ENCODE results near the gene ORC1. TPM values are rescaled to one million over a fixed set of nuclear protein-coding genes. Genes with fewer than 3 reads are reported as not detected.
"Not testable (repeated sequence)": the region's sequence is repeated elsewhere in the genome, so short reads cannot be mapped to it uniquely, and the experiment has no call there.

Gene ORC1
- total RNA-seq, 1 donor from 2014 or later = not detected

GRCh38 chr1:52393174-52393573 lies 11.0 kb downstream of the ORC1 start:
- TF ChIP-seq, protein P1, sequence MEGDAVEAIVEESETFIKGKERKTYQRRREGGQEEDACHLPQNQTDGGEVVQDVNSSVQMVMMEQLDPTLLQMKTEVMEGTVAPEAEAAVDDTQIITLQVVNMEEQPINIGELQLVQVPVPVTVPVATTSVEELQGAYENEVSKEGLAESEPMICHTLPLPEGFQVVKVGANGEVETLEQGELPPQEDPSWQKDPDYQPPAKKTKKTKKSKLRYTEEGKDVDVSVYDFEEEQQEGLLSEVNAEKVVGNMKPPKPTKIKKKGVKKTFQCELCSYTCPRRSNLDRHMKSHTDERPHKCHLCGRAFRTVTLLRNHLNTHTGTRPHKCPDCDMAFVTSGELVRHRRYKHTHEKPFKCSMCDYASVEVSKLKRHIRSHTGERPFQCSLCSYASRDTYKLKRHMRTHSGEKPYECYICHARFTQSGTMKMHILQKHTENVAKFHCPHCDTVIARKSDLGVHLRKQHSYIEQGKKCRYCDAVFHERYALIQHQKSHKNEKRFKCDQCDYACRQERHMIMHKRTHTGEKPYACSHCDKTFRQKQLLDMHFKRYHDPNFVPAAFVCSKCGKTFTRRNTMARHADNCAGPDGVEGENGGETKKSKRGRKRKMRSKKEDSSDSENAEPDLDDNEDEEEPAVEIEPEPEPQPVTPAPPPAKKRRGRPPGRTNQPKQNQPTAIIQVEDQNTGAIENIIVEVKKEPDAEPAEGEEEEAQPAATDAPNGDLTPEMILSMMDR (IDR thresholded peaks at IDR 0.05) = no peak
- Histone ChIP-seq H3K4me3 (no peak overlapping the region), H3K36me3 (no peaks in the 10 kb centered on the region), H3K27ac (no peak overlapping the region), H3K27me3 (no peaks in the 10 kb centered on the region), H3K4me1 (no peaks in the 10 kb centered on the region), H3K9me3 (no peaks in the 10 kb centered on the region)
- DNase-seq (ENCODE audit: low spot score in 2 of 2) = no peak
- intact Hi-C loops (cut with DNase I) = no loop called here

- no peaks in the 10 kb centered on the region for H3K4me1 ChIP-seq
Observed at GRCh38 chr1:52386458-52386857, 17.8 kb downstream of the ORC1 start.

DNA sequence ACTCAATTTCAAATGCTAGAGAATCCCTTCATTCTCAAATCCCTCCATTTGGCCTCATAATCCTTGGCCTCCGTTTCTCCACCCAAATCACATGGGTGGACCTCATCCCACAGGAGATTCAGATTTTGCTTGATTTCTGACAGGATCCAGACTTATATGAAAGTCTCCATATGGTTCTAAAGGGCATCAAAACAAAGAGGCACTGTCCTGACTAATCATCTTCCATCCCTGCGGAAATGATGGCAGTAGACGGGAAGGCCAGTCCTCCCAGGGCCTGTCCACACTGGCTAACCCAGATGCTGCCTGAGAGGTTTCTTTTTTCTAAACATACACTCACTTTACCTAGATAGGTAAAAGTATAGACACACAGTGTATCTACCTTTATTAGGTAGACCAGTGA lies 18.8 kb downstream of the ORC1 start:
- Histone ChIP-seq H3K27ac (no peak overlapping the region), H3K4me3 (no peak overlapping the region), H3K36me3 (no peaks in the 10 kb centered on the region), H3K9me3 (no peaks in the 10 kb centered on the region), H3K27me3 (no peaks in the 10 kb centered on the region), H3K4me1 (no peaks in the 10 kb centered on the region)
- DNase-seq (ENCODE audit: low spot score in 2 of 2) = no peak
- TF ChIP-seq, protein P1 (IDR thresholded peaks at IDR 0.05) = no peak
- intact Hi-C loops (cut with DNase I) = no loop called here

More at GRCh38 chr1:52386458-52386857, 17.8 kb downstream of the ORC1 start:
- TF ChIP-seq, protein P1 (IDR thresholded peaks at IDR 0.05) = no peak
- DNase-seq (ENCODE audit: low spot score in 2 of 2) = no peak
- no peaks in the 10 kb centered on the region for H3K9me3 ChIP-seq
- no peak overlapping the region for H3K27ac ChIP-seq
- intact Hi-C loops (cut with DNase I) = no loop called here
- no peak overlapping the region for H3K4me3 ChIP-seq
- H3K36me3 ChIP-seq = no peaks in the 10 kb centered on the region
- H3K27me3 ChIP-seq = no peaks in the 10 kb centered on the region

DNA sequence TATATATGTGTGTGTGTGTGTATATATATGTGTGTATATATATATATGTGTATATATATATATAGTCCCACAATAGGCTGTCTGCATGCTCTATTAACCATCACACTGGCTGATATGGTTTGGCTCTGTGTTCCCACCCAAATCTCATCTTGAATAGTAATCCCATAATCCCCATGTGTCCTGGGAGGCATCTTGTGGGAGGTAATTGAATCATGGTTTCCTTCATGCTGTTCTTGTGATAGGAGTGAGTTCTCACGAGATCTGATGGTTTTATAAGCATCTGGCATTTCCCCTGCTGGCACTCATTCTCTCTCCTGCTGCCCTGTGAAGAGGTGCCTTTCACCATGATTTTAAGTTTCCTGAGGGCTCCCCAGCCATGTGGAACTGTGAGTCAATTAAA lies 34.4 kb downstream of the ORC1 start:
- H3K27ac ChIP-seq; H3K9me3 ChIP-seq; H3K27me3 ChIP-seq; H3K4me1 ChIP-seq; DNase-seq (ENCODE audit: low spot score in 2 of 2); H3K36me3 ChIP-seq; H3K4me3 ChIP-seq: not testable (repeated sequence)
- intact Hi-C loops (cut with DNase I) = loop anchor here (5.0 to 10.0 kb wide), 6 partner anchors 313 to 955 kb away; partner anchors contain the start of genes BTF3L4, COA7, CPT2 and ECHDC2

GRCh38 chr1:52368383-52369172 lies 35.6 kb downstream of the ORC1 start:
- peaks cover 0 to under 1% of the 10 kb centered on the region in 2 donors for H3K36me3 ChIP-seq
- DNase-seq (ENCODE audit: low spot score in 2 of 2) = no peak
- H3K27ac ChIP-seq = peak overlapping the region; percentile 13 to 52
- TF ChIP-seq, protein P1 (IDR thresholded peaks at IDR 0.05) = peak in 1 of 3 experiments; percentile 26
- H3K4me3 ChIP-seq = peak overlapping the region; percentile 32 to 67
- peaks cover 2 to 14% of the 10 kb centered on the region in 2 donors for H3K4me1 ChIP-seq
- intact Hi-C loops (cut with DNase I) = loop anchor here (5.0 to 10.0 kb wide), 6 partner anchors 311 to 956 kb away; partner anchors contain the start of genes BTF3L4, COA7, CPT2 and ECHDC2
- no peaks in the 10 kb centered on the region for H3K9me3 ChIP-seq
- no peaks in the 10 kb centered on the region for H3K27me3 ChIP-seq

DNA sequence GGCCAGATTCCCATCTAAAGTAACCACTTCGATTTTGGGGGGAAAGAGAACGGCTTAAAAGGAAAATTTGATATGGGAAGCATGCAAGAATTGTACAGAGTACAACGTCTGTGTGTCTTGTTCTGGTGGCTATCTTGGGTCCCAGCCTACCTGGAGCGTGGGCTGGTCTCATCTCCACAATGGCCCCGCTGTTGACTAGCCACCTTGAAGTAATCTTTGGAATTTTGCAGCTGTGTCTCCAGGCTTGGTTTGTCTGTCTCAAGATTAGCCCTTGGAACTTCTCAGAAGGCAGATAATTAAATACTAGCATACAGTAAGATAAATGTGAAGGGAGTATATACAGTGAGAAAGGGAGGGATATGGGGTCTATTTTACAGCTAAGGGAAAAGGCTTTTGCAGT lies 37.0 kb downstream of the ORC1 start:
- H3K4me3 ChIP-seq = no peak overlapping the region
- no peak for DNase-seq (ENCODE audit: low spot score in 2 of 2)
- peaks cover 2 to 14% of the 10 kb centered on the region in 2 donors for H3K4me1 ChIP-seq
- peaks cover 9 to 11% of the 10 kb centered on the region in 2 donors for H3K36me3 ChIP-seq
- TF ChIP-seq, protein P1 (IDR thresholded peaks at IDR 0.05) = no peak
- intact Hi-C loops (cut with DNase I) = loop anchor here (5.0 to 10.0 kb wide), 6 partner anchors 310 to 958 kb away; partner anchors contain the start of genes BTF3L4, COA7, CPT2 and ECHDC2
- no peak overlapping the region for H3K27ac ChIP-seq
- H3K9me3 ChIP-seq = no peaks in the 10 kb centered on the region
- H3K27me3 ChIP-seq = no peaks in the 10 kb centered on the region
